IPS-NIHi11 (cell line): Measurements from ENCODE around the gene ATP8A2.
"Not testable (repeated sequence)": the region's sequence is repeated elsewhere in the genome, so short reads cannot be mapped to it uniquely, and the experiment has no call there.

Source experiments
- DNase-seq: peaks from one replicate; pipeline ENCODE4 v3.0.0; 2012; ENCODE audit warnings: mixed read lengths, low spot score

ATP8A2 gene

DNA sequence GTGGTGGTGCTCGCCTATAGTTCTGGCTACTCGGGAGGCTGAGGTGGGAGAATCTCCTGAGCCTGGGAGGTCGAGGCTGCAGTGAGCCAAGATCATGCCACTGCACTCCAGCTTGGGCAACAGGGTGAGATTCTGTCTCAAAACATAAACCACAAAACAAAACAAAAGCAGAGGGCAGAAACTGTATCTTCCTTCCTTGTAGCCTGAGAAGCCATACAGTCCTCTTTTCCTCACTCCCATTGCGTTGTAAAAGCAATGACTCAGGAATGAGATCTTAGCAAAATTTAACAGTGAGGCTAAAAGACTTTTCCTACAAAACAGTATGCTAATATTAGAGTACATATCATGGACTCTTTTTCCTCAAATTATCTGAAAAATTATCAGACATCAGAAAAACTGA lies 549.2 kb downstream of the ATP8A2 start:
- DNase-seq: no peak

DNA sequence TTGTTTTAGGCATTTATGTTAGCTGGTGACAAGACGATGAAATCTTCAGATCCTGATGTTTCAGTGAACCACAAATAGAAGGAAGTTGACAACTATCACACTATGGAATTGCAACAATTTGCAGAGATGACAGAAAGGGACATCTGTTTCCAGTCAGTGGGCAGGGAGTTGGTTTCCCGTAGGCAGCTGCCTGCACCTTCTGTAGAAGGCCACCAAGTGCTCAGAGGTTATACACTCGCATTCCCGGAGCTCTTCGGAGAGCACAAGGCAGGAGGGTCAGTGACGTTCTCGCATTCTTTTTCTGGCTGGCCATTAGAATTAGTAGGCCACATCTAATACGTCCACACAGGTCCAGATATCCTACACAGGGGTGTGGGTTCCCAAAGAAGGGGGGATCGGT lies 550.6 kb downstream of the ATP8A2 start:
- no peak for DNase-seq

GRCh38 chr13:25923217-25924085 lies 551.7 kb downstream of the ATP8A2 start:
- DNase-seq: no peak

DNA sequence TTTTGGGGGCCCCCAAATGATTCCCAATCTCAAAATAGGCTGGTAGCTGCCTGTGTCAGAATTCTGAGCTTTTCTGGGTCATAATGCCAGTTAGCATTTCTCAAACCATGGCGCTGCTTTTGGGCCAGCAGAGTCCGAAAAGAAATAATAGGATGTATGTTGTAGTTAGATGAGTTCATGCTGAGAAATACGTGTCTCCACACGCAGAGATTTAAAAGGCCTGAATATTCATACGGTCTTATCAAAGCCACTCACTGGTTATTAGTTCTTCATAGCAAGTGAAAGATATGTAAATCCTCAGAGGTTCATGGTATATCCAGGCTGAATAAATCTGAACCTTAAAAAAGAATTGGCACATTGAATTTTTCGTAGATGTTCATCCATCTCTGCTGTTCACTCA lies 555.6 kb downstream of the ATP8A2 start:
- no peak for DNase-seq

- DNase-seq: no peak
Measured at GRCh38 chr13:25927932-25928331, 556.2 kb downstream of the ATP8A2 start.

DNA sequence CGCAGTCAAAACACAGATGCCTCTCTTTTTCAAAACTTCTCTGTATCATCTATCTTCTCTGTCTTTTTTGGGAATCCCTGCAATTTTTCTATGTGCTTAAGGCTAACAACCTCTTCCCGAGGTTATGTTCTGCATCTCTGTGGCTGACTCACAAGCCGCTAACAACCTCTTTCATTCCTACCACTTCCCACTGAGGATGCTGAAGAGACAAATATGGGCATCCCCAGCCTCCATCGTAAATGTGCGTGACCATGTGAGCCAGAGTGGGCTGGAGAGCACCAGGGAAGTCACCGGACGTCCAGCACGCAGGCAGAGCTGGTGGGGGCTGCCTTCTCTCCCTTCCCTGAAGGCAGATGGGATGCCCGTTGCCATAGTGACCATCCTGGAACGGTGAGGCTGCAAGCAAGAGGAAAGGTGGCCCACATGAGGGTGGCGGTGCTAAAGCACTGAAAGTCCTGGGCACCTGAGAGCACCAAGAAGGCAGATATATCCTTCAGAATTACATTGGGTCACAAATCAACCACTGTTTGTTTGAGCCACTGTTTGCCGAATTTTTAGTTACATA lies 557.2 kb downstream of the ATP8A2 start:
- DNase-seq: no peak

- DNase-seq: no peak
Measured at GRCh38 chr13:25929816-25930215, 558.0 kb downstream of the ATP8A2 start.

- no peak for DNase-seq
Measured at GRCh38 chr13:25930653-25931052, 558.9 kb downstream of the ATP8A2 start.

GRCh38 chr13:25932365-25932764 lies 560.6 kb downstream of the ATP8A2 start:
- DNase-seq: no peak

GRCh38 chr13:25933520-25933919 lies 561.7 kb downstream of the ATP8A2 start:
- DNase-seq: no peak

- no peak for DNase-seq
Measured at GRCh38 chr13:25934127-25934526, 562.4 kb downstream of the ATP8A2 start.

GRCh38 chr13:25939961-25940687 lies 568.4 kb downstream of the ATP8A2 start:
- no peak for DNase-seq

GRCh38 chr13:25943081-25943480 lies 571.3 kb downstream of the ATP8A2 start:
- no peak for DNase-seq

DNA sequence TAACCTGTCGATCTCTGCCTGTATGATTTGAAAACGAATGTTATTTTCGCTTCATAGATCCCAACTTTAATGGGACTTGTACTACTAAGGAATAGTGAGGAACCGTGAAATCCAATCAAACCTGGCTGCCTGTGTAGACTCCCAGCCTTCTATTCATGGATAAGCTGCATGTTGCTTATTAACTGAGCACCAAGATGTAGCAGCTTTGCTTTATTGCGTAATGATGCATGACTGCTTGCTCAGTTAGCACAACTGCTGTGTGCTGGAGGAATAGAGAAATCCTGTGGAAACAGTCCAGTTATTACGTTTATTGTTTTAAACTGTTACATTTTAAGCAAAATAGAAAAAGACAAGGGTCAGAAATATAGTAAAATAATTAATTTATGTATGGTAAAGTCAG lies 571.9 kb downstream of the ATP8A2 start:
- DNase-seq: no peak

DNA sequence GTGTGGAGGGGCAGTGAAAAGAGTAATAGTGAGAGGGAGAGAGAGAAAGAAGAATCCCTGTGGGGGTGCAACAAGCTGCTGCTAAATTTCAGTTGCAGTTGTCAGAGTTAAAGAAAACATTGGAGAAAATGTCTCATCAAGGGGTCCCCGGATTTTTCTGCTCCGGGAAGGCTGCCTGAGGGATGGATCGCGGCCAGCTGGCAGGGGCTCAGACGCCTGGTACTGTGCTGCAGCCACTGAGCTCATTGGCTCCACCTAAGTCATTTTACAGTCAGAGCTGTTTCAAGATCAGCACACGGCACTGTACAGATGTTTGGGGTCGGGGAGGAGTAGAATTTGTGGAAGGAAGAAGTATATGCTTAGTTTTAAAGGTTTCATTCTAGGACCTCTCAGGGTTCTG lies 573.8 kb downstream of the ATP8A2 start:
- DNase-seq: no peak

GRCh38 chr13:25946321-25946720 lies 574.5 kb downstream of the ATP8A2 start:
- no peak for DNase-seq

- no peak for DNase-seq
Measured at GRCh38 chr13:25948910-25949309, 577.1 kb downstream of the ATP8A2 start.

DNA sequence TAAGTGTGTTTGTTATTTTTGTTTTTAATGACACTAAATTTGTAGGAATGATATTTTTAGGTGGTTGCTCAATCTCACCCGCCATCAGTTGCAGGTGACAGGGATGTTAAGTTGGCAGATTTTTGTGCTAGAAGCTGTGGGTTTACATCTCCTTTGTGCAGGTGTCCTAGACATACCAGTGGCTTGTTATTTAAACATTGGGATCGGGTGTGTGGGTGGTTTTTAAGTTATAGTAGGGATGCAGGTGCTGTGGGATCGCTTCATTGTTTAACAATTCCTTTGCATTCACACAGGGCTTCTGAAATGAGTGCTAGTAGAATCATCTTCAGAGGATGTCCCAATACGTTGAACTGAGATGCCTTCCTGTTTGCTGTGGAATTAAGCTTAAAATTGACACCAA lies 580.1 kb downstream of the ATP8A2 start:
- no peak for DNase-seq

GRCh38 chr13:25954080-25954479 lies 582.3 kb downstream of the ATP8A2 start:
- not testable (repeated sequence) for DNase-seq

- DNase-seq: not testable (repeated sequence)
Measured at GRCh38 chr13:25954943-25955342, 583.2 kb downstream of the ATP8A2 start.

GRCh38 chr13:25958986-25959385 lies 587.2 kb downstream of the ATP8A2 start:
- no peak for DNase-seq

DNA sequence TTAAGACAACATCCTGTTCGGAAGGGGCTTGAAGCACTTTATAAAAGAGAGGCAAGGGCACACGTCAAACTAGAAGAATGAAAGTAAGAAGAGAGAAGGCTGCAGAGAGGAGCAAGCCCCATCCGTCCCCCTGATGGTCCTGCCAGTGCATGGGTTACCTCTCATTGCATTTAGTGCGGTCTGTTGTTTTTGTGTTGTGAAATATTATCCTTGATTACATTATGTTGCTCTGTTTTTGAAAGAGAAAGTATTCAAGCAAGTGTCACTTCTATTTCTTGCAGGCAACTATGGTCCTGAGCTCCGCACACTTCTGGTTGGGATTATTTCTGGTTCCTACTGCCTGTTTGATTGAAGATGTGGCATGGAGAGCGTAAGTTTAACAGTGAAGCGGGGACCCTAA lies 589.5 kb downstream of the ATP8A2 start:
- DNase-seq: no peak

DNA sequence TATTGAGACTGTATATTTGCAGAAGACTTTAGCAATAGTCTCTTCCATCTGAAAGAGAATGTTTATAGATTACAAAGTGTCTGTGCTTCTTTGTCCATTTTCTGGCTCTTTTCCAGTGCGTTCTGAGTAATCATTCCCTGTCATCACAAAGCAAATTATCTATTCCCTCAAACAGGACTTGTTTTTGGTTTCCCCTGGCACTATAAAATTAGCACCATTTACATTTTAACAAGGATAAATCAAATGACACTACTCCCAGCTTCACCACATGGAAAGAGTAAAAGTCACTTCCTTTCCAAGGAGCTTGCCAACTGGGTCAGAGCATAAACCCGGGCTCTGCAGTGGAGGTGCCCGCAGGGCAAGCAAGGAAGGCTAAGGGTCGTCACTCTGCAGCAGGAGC lies 591.9 kb downstream of the ATP8A2 start:
- DNase-seq: no peak
